Measurements from ENCODE around the gene UBE2F. TPM values are rescaled to one million over a fixed set of nuclear protein-coding genes. Genes with fewer than 3 reads are reported as not detected.

The UBE2F gene
- total and polyA plus RNA-seq, 2 experiments from 2014 or later = 52.8 to 66.7 TPM

GRCh38 chr2:237951878-237952277 lies 14.9 kb upstream of the UBE2F start:
- Histone ChIP-seq H3K4me3 (no peak overlapping the region), H3K9me3 (ENCODE audit: low read depth) (no peaks in the 10 kb centered on the region), H3K36me3 (replicated peaks; ENCODE audit: insufficient read depth, low read depth) (no peaks in the 10 kb centered on the region), H3K79me2 (no peaks in the 10 kb centered on the region), H4K20me1 (ENCODE audit: insufficient read depth, poor library complexity, severe bottlenecking) (no peaks in the 10 kb centered on the region), H2AFZ (no peak overlapping the region), H3K4me2 (no peak overlapping the region), H3K9me2 (replicated peaks; ENCODE audit: insufficient read depth) (no peaks in the 10 kb centered on the region), H3K27ac (no peak overlapping the region), H3K4me1 (ENCODE audit: insufficient read depth) (no peaks in the 10 kb centered on the region), H3K27me3 (peaks cover 21% of the 10 kb centered on the region)
- 83% methylated on average over 3 of the region's 3 CpGs for WGBS (ENCODE audit: low lambda C conversion rate, missing lambda C conversion rate)
- TF ChIP-seq EZH2 (IDR thresholded peaks at IDR 0.05; ENCODE audit: borderline replicate concordance) (no peak), EZH2phosphoT487 (IDR thresholded peaks at IDR 0.05; ENCODE audit: low read depth, severe bottlenecking, unreplicated experiment) (no peak), CTCF (IDR thresholded peaks at IDR 0.05; ENCODE audit: poor library complexity) (no peak)
- DNase-seq (ENCODE audit: low spot score) = no peak

GRCh38 chr2:237952851-237953250 lies 14.0 kb upstream of the UBE2F start:
- Histone ChIP-seq H3K9me3 (ENCODE audit: low read depth) (no peaks in the 10 kb centered on the region), H3K27ac (no peak overlapping the region), H2AFZ (no peak overlapping the region), H3K27me3 (peaks cover 28% of the 10 kb centered on the region), H4K20me1 (ENCODE audit: insufficient read depth, poor library complexity, severe bottlenecking) (no peaks in the 10 kb centered on the region), H3K4me2 (no peak overlapping the region), H3K79me2 (no peaks in the 10 kb centered on the region), H3K36me3 (replicated peaks; ENCODE audit: insufficient read depth, low read depth) (no peaks in the 10 kb centered on the region), H3K9me2 (replicated peaks; ENCODE audit: insufficient read depth) (no peaks in the 10 kb centered on the region), H3K4me3 (no peak overlapping the region), H3K4me1 (ENCODE audit: insufficient read depth) (no peaks in the 10 kb centered on the region)
- no peak for TF ChIP-seq EZH2phosphoT487 (IDR thresholded peaks at IDR 0.05; ENCODE audit: low read depth, severe bottlenecking, unreplicated experiment)
- 81% methylated on average over 2 of the region's 2 CpGs for WGBS (ENCODE audit: low lambda C conversion rate, missing lambda C conversion rate)
- DNase-seq (ENCODE audit: low spot score) = no peak

GRCh38 chr2:237955640-237956401 lies 11.0 kb upstream of the UBE2F start:
- Histone ChIP-seq H2AFZ (peak overlapping the region; percentile 63), H3K79me2 (no peaks in the 10 kb centered on the region), H3K4me1 (ENCODE audit: insufficient read depth) (no peaks in the 10 kb centered on the region), H3K36me3 (replicated peaks; ENCODE audit: insufficient read depth, low read depth) (no peaks in the 10 kb centered on the region), H3K27me3 (peaks cover 28% of the 10 kb centered on the region), H3K9me3 (ENCODE audit: low read depth) (no peaks in the 10 kb centered on the region), H3K9me2 (replicated peaks; ENCODE audit: insufficient read depth) (no peaks in the 10 kb centered on the region), H3K27ac (no peak overlapping the region), H4K20me1 (ENCODE audit: insufficient read depth, poor library complexity, severe bottlenecking) (no peaks in the 10 kb centered on the region), H3K4me2 (peak overlapping the region; percentile 80), H3K4me3 (peak overlapping the region; percentile 20)
- peak; percentile 45 for DNase-seq (ENCODE audit: low spot score)
- TF ChIP-seq EZH2phosphoT487 (IDR thresholded peaks at IDR 0.05; ENCODE audit: low read depth, severe bottlenecking, unreplicated experiment) (no peak), EZH2 (IDR thresholded peaks at IDR 0.05; ENCODE audit: borderline replicate concordance) (peak; percentile 64)
- WGBS (ENCODE audit: low lambda C conversion rate, missing lambda C conversion rate) = 30% methylated on average over 45 of the region's 64 CpGs

GRCh38 chr2:237956402-237956736 lies 10.4 kb upstream of the UBE2F start:
- H4K20me1 ChIP-seq (ENCODE audit: insufficient read depth, poor library complexity, severe bottlenecking) = no peaks in the 10 kb centered on the region
- H3K27ac ChIP-seq = no peak overlapping the region
- no peaks in the 10 kb centered on the region for H3K36me3 ChIP-seq (replicated peaks; ENCODE audit: insufficient read depth, low read depth)
- H3K4me3 ChIP-seq = no peak overlapping the region
- no peaks in the 10 kb centered on the region for H3K79me2 ChIP-seq
- H3K4me2 ChIP-seq = peak overlapping the region; percentile 80
- no peaks in the 10 kb centered on the region for H3K9me3 ChIP-seq (ENCODE audit: low read depth)
- H2AFZ ChIP-seq = peak overlapping the region; percentile 63
- 23% methylated on average over 16 of the region's 23 CpGs for WGBS (ENCODE audit: low lambda C conversion rate, missing lambda C conversion rate)
- peak; percentile 53 for TF ChIP-seq EZH2 (IDR thresholded peaks at IDR 0.05; ENCODE audit: borderline replicate concordance)
- no peak for TF ChIP-seq CTCF (IDR thresholded peaks at IDR 0.05; ENCODE audit: poor library complexity)
- no peak for TF ChIP-seq EZH2phosphoT487 (IDR thresholded peaks at IDR 0.05; ENCODE audit: low read depth, severe bottlenecking, unreplicated experiment)
- no peaks in the 10 kb centered on the region for H3K4me1 ChIP-seq (ENCODE audit: insufficient read depth)
- no peak for DNase-seq (ENCODE audit: low spot score)
- H3K27me3 ChIP-seq = peaks cover 28% of the 10 kb centered on the region
- no peaks in the 10 kb centered on the region for H3K9me2 ChIP-seq (replicated peaks; ENCODE audit: insufficient read depth)
